Activated CD4-positive, alpha-beta T cell treated with anti-CD3 and anti-CD28 coated beads, Interleukin-2, amount 50 U/mL, for 48 hours (primary cell): ENCODE data around the gene FARP2.
"Not testable (repeated sequence)": the region's sequence is repeated elsewhere in the genome, so short reads cannot be mapped to it uniquely, and the experiment has no call there.

ENCODE experiments used
- DNase-seq, 2 experiments: peaks; one replicate each; pipeline ENCODE4 v3.0.0-alpha.2; 2020

The FARP2 gene

GRCh38 chr2:241506793-241507429 lies 150.8 kb downstream of the FARP2 start:
- DNase-seq, result no peak

- DNase-seq, result peak; percentile 36 to 44
Measured at GRCh38 chr2:241507430-241508239, 151.6 kb downstream of the FARP2 start.

DNA sequence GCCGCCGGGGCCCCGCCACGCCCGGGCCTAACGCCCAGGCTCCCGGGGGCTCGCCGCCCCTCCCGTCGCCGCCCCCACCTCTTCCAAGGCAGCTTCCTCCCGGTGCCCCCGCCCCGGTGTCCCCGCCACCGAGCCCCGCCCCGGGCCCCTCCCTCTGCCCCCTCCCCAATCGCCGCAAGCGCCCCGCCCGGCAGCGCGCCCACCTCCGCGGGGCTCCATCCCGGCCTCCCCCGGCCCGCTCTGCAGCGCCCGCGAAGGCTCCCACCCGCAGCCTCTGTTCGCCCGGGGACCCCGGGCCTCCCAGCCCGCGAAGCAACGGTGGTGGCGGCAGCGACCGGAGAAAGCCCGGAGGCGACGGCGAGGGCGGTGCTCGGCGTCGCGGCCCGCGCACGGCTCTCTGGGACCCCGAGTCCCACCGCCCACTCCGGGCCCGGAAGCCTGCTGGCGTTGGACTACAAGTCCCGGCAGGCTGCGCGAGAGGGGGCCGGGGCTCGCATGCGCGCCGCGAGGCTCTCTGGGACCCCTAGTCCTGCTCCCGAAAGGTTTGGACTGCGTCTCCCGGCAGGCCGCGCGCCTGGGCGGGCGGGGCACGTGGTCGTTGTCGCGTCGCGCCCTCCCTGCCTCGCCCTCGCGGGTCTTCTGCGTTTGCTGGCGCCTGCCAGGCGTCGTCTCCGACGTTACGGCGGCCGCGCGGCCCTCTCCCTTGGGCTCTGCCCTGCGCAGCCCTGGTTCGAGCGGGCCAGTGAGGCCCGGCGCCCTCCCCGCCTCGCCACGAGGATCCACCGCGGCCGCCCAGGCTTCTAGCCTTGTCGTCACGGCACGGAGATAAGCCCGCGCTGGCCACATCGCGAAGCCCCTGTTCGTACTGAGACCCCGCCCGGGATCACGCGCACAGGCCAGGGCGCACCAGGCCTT lies 152.4 kb downstream of the FARP2 start, which contains the start of gene STK25:
Gene STK25, minus strand, starts transcription at position 345 of the 915 bp plus-strand sequence. CDS start 549 bp downstream, outside the sequence.
- peak; percentile 97 to 98 for DNase-seq

GRCh38 chr2:241509155-241509784 lies 153.2 kb downstream of the FARP2 start:
- no peak for DNase-seq

DNA sequence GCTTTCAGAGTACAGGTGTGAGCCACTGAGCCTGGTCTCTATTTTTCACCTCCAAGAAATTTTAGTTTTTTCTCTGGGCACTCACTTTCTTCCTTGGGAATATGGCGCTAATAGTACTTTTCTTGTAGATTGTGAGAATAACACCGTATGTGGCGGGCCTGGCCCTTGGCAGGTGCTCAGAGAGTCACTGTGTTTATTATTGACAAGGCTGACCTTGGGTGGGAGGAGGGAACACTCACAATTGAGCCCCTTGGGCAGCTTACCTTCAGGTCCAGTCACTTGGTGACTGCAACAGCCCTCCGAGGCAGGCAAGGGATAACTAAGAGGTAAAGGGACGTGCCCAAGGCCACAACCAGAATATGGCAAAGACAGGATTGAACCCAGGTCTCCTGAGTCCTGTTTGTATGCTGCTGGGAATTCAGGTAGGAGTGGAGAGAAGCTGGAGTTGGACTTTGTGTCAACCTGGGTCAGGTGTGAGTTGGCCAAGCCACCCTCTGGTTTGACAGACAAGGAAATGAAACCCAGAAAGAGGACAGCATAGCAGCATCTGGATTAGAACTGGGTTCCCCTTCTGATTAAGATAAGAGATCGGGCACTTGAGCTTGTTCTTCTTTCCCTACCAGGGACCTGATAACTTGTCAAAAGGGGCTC lies 155.1 kb downstream of the FARP2 start:
- DNase-seq, result no peak

- no peak for DNase-seq
Measured at GRCh38 chr2:241514553-241514952, 158.5 kb downstream of the FARP2 start.

GRCh38 chr2:241514986-241515737 lies 159.1 kb downstream of the FARP2 start:
- no peak for DNase-seq

GRCh38 chr2:241516520-241516965 lies 160.5 kb downstream of the FARP2 start:
- no peak for DNase-seq

DNA sequence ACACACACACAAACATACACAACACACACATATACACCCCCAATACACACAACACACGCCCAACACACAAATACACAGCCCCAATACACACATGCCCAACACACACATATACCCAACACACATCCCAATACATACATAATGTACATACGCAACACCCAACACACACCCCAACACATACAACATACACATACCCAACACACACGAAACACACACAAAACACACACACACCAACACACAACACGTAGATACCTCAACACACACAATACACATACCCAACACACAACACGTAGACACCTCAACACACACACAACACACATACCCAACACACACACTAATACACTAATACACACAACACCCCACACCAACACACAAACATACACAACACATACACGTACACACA lies 161.2 kb downstream of the FARP2 start:
- DNase-seq, result no peak

- no peak for DNase-seq
Measured at GRCh38 chr2:241519669-241520068, 163.6 kb downstream of the FARP2 start.

- DNase-seq, result no peak
Measured at GRCh38 chr2:241522477-241522876, 166.4 kb downstream of the FARP2 start.

GRCh38 chr2:241525818-241526780 lies 170.0 kb downstream of the FARP2 start:
- not testable (repeated sequence) for DNase-seq

GRCh38 chr2:241530571-241530970 lies 174.5 kb downstream of the FARP2 start:
- DNase-seq, result no peak

- DNase-seq, result no peak
Measured at GRCh38 chr2:241531161-241531722, 175.2 kb downstream of the FARP2 start.

DNA sequence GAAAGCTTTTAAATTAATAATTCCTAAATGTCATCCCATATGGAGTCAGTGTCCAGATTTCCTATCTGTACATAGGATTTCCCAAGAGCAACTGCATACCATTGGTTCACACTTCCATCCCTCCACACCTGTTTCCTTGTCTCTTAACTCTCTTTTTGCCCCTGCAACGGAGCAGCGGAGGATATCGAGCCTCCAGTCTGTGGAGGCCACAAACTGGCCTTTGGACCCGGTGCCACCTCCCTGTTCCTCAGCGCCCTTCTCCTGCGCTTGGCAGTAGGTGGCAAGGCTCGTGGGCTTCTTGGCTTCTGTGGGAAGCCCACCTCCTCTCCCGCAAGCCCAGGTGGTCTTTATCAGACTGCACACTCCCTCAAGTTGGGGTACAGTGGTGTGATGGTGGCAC lies 176.1 kb downstream of the FARP2 start:
- no peak for DNase-seq

DNA sequence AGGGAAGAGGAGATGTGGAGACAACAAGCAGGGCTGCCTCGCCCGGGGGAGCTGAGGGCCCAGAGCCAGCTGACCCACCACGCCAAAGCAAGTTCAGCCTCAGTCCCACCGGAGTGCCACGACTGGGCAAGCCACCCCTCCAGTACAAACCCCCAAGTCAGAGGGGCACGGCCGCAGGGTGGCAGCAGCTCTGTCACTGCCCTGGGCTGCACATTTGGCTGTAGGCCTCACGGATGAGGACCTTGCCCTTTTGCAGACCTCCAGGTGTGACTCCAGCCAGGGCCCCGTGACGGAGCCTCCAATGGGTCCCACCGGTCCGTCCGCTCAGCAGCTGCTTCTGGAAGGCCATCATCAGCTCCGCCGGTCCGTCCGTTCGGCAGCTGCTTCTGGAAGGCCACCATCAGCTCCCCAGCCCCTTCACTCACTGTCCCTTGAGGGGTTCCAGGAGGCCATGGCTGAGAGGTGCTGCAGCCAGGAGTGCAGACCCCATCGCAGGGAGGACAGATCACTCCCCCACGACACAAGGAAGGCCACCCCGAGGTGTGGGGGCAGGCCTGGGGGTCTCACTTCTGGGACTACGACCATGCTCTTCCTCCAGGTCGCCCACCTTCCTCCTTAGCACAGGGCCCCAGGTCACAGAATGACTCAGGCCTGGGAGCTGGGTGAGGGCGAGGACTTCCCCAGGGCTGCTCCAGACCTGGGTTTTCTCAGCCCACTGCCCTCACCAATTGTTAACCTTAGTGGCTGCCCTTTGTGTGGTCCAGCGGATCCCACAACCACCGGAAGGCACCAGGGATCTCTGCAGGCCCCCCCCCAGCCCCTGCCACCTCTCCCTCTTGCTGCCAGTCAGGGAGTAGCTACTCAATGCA lies 176.9 kb downstream of the FARP2 start:
- DNase-seq, result no peak

GRCh38 chr2:241534293-241534692 lies 178.2 kb downstream of the FARP2 start:
- no peak for DNase-seq

DNA sequence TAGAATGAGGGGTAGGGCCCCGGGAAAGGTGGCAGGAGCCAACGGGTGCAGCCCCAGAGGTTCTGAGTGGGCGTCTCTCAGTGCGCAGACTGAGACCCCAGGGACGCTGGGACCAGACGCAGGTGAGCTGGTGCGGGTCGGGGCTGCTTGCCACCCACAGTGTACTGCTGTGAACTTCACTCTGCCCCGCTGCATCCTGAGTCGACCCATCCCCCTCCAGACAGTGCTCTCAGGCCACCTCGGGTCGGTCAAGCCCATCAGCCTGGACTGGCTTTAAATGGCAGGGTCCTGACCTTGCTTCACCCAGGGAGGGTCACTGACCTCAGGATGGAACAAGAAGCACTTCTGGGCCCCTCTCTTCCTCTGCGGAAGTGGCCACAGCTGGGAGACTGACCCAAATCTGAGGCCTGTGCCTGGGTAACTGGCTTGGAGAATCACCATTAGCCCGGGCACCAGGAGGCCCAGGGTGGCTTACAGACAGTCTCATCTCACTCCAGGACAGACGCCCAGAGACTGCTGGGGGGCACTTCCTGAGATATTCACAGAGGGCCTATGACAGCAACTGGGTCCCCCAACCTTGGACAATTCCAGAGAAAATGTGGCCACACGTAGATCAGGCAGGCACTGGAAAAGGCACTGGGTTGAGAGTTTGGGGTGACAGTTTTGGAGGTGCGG lies 178.8 kb downstream of the FARP2 start:
- DNase-seq, result no peak
